Tibial artery (tissue), 4 donors: ENCODE results near the gene GAS7.

Experiments used
- DNase-seq, 2 donors: peaks; one replicate each; pipeline ENCODE4 v3.0.0-alpha.2; 2019
- H3K27ac ChIP-seq, 2 donors: fragments of 200-600 bp; sonication (generic) in 1 of 2; 1 replicate in 1 of 2; 2 replicates in 1 of 2; pipeline ENCODE4 v1.5.1; 2018 to 2019; ENCODE audit warnings: mild to moderate bottlenecking in 1 of 2
- H3K27me3 ChIP-seq, 2 donors: fragments of 200-600 bp; sonication (generic) in 1 of 2; one replicate each; pipeline versions ENCODE4 v1.5.1 to v1.6.0; 2016 to 2019
- H3K36me3 ChIP-seq, 3 donors: fragments of 200-600 bp; sonication (generic) in 2 of 3; one replicate each; pipeline ENCODE4 v1.5.1; 2016 to 2019; ENCODE audit warnings: mild to moderate bottlenecking in 2 of 3
- H3K4me1 ChIP-seq, 4 donors: fragments of 200-600 bp; sonication (generic) in 2 of 4; 1 replicate in 3 of 4; 2 replicates in 1 of 4; pipeline ENCODE4 v1.5.1; 2016 to 2019
- H3K4me3 ChIP-seq, 2 donors: fragments of 200-600 bp; sonication (generic) in 1 of 2; 1 replicate in 1 of 2; 2 replicates in 1 of 2; pipeline ENCODE4 v1.5.1; 2018 to 2019; ENCODE audit warnings: mild to moderate bottlenecking in 2 of 2
- H3K9me3 ChIP-seq, 3 donors: fragments of 200-600 bp; sonication (generic) in 1 of 3; one replicate each; pipeline ENCODE4 v1.5.1; 2016 to 2019
- intact Hi-C: fragments of 100-400 bp; cut with DNase I; formaldehyde crosslinking; loops from one replicate; pipeline ENCODE4 v1.15.0; 2023; ENCODE audit warnings: low total_unique reads
- TF ChIP-seq, protein P1 (sequence below), 2 experiments: fragments of 200-600 bp in 1 of 2; fragments of 450-650 bp in 1 of 2; IDR thresholded peaks; one replicate each; pipeline ENCODE4 v1.5.1; 2017 to 2019; ENCODE audit warnings: antibody characterized with exemption in 2 of 2, mild to moderate bottlenecking in 1 of 2, moderate library complexity in 1 of 2

Gene GAS7

DNA sequence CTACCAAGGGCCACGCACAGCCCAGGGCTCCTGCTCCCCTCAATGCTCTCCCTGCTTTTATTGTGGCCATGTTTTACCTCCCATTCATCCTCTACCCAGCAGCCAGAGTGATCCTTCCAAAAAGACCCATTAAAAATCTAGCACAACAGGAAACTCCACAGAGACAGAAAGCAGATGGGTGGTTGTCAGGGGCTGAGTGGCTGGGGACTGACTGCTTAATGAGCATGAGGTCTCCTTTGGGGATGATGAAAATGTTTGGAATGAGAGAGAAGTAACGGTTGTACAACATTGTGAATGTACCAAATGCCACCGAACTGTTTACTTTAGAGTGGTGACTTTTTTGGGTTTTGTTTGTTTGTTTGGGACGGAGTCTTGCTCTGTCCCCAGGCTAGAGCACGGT, 107.4 kb downstream of the GAS7 start:
- peak in 1 of 2 donors; percentile 5 for DNase-seq
- H3K4me3 ChIP-seq, result no peak overlapping the region
- intact Hi-C loops, result no loop called here
- H3K36me3 ChIP-seq, result no peaks in the 10 kb centered on the region
- peaks cover 0 to 2% of the 10 kb centered on the region in 2 donors for H3K27me3 ChIP-seq
- peaks cover 0 to 10% (median 8%) of the 10 kb centered on the region in 3 donors for H3K9me3 ChIP-seq
- no peak overlapping the region for H3K27ac ChIP-seq
- H3K4me1 ChIP-seq, result no peaks in the 10 kb centered on the region
- TF ChIP-seq, protein P1, sequence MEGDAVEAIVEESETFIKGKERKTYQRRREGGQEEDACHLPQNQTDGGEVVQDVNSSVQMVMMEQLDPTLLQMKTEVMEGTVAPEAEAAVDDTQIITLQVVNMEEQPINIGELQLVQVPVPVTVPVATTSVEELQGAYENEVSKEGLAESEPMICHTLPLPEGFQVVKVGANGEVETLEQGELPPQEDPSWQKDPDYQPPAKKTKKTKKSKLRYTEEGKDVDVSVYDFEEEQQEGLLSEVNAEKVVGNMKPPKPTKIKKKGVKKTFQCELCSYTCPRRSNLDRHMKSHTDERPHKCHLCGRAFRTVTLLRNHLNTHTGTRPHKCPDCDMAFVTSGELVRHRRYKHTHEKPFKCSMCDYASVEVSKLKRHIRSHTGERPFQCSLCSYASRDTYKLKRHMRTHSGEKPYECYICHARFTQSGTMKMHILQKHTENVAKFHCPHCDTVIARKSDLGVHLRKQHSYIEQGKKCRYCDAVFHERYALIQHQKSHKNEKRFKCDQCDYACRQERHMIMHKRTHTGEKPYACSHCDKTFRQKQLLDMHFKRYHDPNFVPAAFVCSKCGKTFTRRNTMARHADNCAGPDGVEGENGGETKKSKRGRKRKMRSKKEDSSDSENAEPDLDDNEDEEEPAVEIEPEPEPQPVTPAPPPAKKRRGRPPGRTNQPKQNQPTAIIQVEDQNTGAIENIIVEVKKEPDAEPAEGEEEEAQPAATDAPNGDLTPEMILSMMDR (IDR thresholded peaks at IDR 0.05), result no peak

DNA sequence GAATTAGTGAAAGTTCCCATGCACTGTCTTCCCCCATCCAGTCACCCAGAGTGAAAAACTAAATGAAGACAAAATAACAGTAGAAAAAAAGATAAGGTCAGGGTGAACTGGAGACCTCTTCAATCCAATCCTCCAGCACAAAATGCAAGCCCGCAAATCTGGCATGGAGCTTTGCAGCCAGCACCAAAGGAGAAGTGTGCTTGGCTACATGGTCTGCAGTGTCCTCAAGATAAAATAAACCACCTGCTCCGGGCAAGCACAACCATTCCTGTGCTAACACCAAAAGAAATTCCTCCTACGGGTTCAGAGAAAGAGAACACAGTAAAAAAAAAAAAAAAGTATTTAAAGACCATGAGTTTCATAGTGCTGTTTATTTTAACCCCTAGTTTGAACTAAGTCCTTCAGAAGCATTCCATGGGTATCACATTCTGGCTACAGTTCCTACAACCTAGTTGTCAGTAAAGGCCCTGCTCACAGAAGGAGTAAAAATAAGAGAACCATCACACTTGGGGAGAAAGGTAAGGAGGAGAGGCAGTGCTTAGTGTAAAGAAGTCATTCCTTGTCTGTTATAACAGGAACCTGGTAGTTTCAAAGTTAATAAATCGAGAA, 109.1 kb downstream of the GAS7 start:
- intact Hi-C loops, result no loop called here

DNA sequence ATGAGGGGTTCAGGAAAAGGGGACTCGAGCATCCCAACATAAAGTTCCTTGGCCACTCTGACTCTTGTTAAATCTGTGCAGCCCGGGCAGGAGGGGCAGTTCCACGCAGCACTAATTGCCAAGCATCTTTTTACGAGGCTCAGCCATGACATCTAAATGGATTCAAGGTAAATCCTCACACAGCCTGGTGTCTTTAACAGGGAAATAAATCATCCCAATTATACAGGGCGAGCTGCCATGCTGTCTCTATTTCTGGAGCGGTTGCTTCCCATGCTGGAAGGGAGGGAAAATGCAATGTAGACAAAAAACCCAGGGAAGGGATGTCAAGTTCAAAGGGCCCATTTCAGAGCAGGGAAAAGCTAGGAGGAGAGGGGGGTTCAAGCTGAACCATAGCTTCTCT, 110.0 kb downstream of the GAS7 start:
- H3K27me3 ChIP-seq, result peaks cover 0 to 2% of the 10 kb centered on the region in 2 donors
- no peaks in the 10 kb centered on the region for H3K4me1 ChIP-seq
- intact Hi-C loops, result no loop called here
- TF ChIP-seq, protein P1 (IDR thresholded peaks at IDR 0.05), result no peak
- no peaks in the 10 kb centered on the region for H3K36me3 ChIP-seq
- peaks cover 0 to 10% (median 8%) of the 10 kb centered on the region in 3 donors for H3K9me3 ChIP-seq
- DNase-seq, result peak in 1 of 2 donors; percentile 24
- no peak overlapping the region for H3K4me3 ChIP-seq
- no peak overlapping the region for H3K27ac ChIP-seq

More for the DNA sequence above, 109.1 kb downstream of the GAS7 start:
- H3K27ac ChIP-seq, result no peak overlapping the region
- H3K9me3 ChIP-seq, result peaks cover 0 to 10% (median 8%) of the 10 kb centered on the region in 3 donors
- H3K4me1 ChIP-seq, result no peaks in the 10 kb centered on the region
- TF ChIP-seq, protein P1 (IDR thresholded peaks at IDR 0.05), result no peak
- no peak overlapping the region for H3K4me3 ChIP-seq
- peaks cover 0 to 2% of the 10 kb centered on the region in 2 donors for H3K27me3 ChIP-seq
- H3K36me3 ChIP-seq, result no peaks in the 10 kb centered on the region
- peak in 1 of 2 donors; percentile 21 for DNase-seq

DNA sequence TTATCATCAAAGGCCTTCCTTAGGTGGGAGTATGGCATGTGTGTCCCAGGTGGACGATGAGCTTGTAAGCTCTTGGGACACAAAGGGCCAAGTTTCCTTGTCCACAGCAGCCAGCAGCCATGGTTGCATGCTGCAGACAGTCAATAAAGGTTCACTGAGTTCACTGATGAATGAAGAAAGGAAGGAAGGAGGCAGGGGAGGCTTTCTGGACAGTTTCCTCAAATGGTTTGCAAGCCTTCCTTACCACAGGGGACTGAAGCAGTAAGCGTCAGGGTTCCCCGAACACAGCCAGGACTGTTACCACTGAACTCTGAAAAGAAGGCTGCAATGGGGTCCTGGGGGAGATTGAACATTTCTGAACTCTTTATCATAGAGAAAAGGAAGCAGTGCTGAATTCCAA, 111.1 kb downstream of the GAS7 start:
- DNase-seq, result peak in 1 of 2 donors; percentile 61
- intact Hi-C loops, result no loop called here
- no peak overlapping the region for H3K4me3 ChIP-seq
- peaks cover 0 to 2% (median 1%) of the 10 kb centered on the region in 3 donors for H3K9me3 ChIP-seq
- peaks cover 0 to 2% of the 10 kb centered on the region in 2 donors for H3K27me3 ChIP-seq
- TF ChIP-seq, protein P1 (IDR thresholded peaks at IDR 0.05), result no peak
- no peak overlapping the region for H3K27ac ChIP-seq
- no peaks in the 10 kb centered on the region for H3K4me1 ChIP-seq
- no peaks in the 10 kb centered on the region for H3K36me3 ChIP-seq

DNA sequence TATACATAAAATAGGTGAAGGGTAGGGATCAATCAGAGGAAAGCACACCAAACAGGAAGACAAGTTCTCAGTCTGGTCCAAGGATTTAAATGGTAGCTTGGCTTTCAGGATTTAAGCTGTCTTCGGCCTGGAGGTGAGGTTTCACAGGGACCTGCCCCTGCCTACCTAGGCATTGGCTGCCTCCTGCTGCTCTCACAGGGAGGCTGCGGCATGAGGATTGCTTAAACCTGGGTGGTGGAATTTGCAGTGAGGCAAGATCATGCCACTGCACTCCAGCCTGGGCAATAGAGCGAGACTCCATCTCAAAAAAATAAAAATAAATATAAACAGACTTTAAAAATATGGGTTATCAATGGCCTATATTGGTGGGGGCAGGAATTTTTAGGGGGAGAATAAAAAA, 114.5 kb downstream of the GAS7 start:
- Histone ChIP-seq H3K4me3 (no peak overlapping the region), H3K27me3 (no peaks in the 10 kb centered on the region), H3K4me1 (no peaks in the 10 kb centered on the region), H3K27ac (no peak overlapping the region), H3K9me3 (no peaks in the 10 kb centered on the region), H3K36me3 (no peaks in the 10 kb centered on the region)
- intact Hi-C loops, result no loop called here
- TF ChIP-seq, protein P1 (IDR thresholded peaks at IDR 0.05), result no peak
- DNase-seq, result no peak
